AG04450 (cell line): ENCODE measurements around the gene EPHA3. TPM values are rescaled to one million over a fixed set of nuclear protein-coding genes. Genes with fewer than 3 reads are reported as not detected.
A peak's percentile ranks its signal among the peaks of the same experiment; 100 is the strongest.

ENCODE experiments used
- CTCF ChIA-PET: fragments of 300-600, 350-600 bp; formaldehyde crosslinking; extraction: SDS; loops from one replicate; lab custom pipeline; 2022; ENCODE audit warnings: antibody characterized with exemption, inconsistent platforms; lab: Charles Lee
- POLR2A ChIA-PET: fragments of 350-600 bp; formaldehyde crosslinking; extraction: SDS; loops from one replicate; lab custom pipeline; 2021; ENCODE audit warnings: antibody characterized with exemption, inconsistent platforms; lab: Yijun Ruan, JAX
- DNase-seq: peaks from one replicate; pipeline ENCODE4 v3.0.0-alpha.2; 2011; ENCODE audit warnings: low read depth, low spot score
- H3K27ac ChIP-seq: one replicate; pipeline ENCODE4 v1.5.1; 2012; ENCODE audit warnings: low read depth, low read length, control low read depth
- H3K27me3 ChIP-seq: one replicate; pipeline ENCODE4 v1.6.0; 2012; ENCODE audit warnings: low read length; ENCODE audit not compliant: control insufficient read depth, insufficient read depth
- H3K4me3 ChIP-seq: 2 replicates; pipeline ENCODE4 v1.5.1; 2011; ENCODE audit warnings: mild to moderate bottlenecking, low read depth, low read length, control low read depth
- H3K9me3 ChIP-seq: 2 replicates; pipeline ENCODE4 v1.5.1; 2012; ENCODE audit warnings: low read length; ENCODE audit not compliant: control insufficient read depth, insufficient read depth
- polyA plus RNA-seq: library from polyadenylated mRNA; depleted of rRNA; stranded (reverse); fragments of >200 nt; gene quantifications from 2 replicates; pipeline ENCODE4 v1.2.3, GENCODE V29; 2011
- TF ChIP-seq, protein P1 (sequence below): IDR thresholded peaks from 2 replicates; pipeline ENCODE4 v1.5.1; 2011; ENCODE audit warnings: low read depth, low read length, control low read depth, inconsistent platforms

The EPHA3 gene
- polyA plus RNA-seq, 1 experiment = 0.04 TPM

DNA sequence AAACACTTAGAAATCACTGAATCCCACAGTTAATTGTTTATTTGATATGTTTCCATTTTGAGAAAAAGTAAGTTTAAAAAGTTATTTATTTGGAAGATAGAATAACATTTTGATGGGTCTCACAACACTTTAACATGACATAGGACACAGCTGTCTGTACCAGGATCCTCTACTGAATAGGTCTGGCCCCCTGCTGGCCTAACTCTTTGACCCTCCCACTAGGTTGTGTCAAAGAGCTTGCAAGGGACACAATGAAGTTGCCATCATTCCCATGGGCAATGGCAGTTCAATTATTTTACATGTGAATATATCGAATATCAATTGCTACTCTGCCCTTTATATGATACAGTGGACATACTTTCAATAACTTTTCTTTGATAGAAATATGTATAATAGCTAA, 138.9 kb downstream of the EPHA3 start:
- DNase-seq = no peak
- Histone ChIP-seq H3K9me3 (no peaks in the 10 kb centered on the region), H3K27me3 (no peaks in the 10 kb centered on the region), H3K4me3 (no peak overlapping the region), H3K27ac (no peak overlapping the region)
- POLR2A ChIA-PET = no interaction called here
- TF ChIP-seq, protein P1, sequence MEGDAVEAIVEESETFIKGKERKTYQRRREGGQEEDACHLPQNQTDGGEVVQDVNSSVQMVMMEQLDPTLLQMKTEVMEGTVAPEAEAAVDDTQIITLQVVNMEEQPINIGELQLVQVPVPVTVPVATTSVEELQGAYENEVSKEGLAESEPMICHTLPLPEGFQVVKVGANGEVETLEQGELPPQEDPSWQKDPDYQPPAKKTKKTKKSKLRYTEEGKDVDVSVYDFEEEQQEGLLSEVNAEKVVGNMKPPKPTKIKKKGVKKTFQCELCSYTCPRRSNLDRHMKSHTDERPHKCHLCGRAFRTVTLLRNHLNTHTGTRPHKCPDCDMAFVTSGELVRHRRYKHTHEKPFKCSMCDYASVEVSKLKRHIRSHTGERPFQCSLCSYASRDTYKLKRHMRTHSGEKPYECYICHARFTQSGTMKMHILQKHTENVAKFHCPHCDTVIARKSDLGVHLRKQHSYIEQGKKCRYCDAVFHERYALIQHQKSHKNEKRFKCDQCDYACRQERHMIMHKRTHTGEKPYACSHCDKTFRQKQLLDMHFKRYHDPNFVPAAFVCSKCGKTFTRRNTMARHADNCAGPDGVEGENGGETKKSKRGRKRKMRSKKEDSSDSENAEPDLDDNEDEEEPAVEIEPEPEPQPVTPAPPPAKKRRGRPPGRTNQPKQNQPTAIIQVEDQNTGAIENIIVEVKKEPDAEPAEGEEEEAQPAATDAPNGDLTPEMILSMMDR = 0 out of 2 replicates have a peak, but pooled peaks have one; percentile 15
- CTCF ChIA-PET = no interaction called here

DNA sequence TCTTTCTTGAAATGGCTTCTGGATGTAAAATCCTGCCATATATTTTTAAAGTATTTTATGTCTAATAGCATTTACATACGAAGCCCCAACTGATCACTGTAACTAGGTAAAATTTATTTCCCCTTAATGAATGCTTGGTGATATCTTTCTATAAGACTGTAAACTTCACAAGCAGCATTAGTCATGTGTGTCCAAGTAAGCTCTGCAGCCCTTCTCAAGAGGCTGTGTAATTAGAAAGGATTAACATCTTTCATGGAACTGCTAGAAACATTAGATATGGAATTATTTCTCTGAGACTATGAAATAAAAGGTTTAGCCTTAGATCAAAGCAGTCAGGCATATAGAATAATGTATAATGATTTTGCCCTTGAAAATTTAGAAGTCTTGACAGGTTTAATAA, 143.3 kb downstream of the EPHA3 start:
- POLR2A ChIA-PET = no interaction called here
- no peak for DNase-seq
- no peaks in the 10 kb centered on the region for H3K9me3 ChIP-seq
- H3K27ac ChIP-seq = no peak overlapping the region
- H3K4me3 ChIP-seq = no peak overlapping the region
- CTCF ChIA-PET = no interaction called here
- no peaks in the 10 kb centered on the region for H3K27me3 ChIP-seq
- TF ChIP-seq, protein P1 = no peak

DNA sequence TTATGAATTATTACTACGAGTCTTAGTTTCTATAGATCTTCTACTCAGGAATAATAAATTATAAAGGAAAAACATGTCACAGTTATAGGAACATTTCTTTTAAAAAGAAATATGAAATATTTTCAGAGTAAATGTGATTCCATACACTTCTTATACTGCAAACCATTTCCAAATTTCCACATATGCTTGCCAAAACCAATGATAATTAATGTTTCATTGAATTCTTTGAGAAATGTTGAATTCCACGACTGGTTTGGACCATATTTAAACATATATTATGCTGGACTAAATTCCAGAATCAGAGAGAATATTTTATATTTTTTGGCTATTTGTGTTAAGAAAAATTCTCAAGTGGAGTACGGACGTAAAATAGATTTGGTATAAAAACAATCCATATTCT, 144.6 kb downstream of the EPHA3 start:
- no peak overlapping the region for H3K27ac ChIP-seq
- ChIA-PET POLR2A (no interaction called here), CTCF (no interaction called here)
- no peak overlapping the region for H3K4me3 ChIP-seq
- H3K9me3 ChIP-seq = no peaks in the 10 kb centered on the region
- H3K27me3 ChIP-seq = no peaks in the 10 kb centered on the region
- DNase-seq = no peak
- TF ChIP-seq, protein P1 = no peak

DNA sequence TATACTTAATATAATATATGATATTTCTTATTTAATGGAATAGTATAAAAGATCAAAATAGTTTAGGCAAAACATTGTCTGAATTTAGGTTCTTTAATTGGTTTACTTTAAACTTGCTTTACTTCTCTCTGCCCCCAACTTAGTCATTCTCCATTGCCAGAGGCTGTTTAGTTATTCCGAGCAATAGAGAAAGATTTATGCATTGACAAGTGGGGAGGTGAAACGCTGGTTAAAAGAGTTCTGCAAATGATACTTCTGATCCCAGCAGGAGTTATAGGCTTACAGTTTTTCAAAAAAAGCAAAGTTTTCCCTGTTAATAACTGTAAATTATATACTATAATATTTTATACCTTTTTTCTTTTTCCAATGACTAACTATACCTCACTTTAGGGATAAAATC, 145.4 kb downstream of the EPHA3 start:
- H3K27ac ChIP-seq = no peak overlapping the region
- CTCF ChIA-PET = no interaction called here

DNA sequence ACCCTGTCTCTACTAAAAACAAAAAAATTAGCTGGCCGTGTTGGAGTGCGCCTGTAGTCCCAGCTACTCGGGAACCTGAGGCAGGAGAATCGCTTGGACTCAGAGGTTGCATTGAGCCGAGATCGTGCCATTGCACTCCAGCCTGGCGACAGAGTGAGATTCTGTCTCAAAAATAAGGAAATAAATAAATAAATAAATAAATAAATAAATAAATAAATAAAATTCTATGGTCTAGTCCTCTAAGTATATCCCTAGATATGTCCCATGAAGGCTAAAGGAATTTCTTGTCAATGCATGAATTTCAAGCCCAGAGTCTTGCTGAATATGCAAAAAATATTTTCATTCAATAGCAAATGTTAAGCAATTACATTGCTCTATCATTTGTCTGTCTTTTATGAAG, 149.0 kb downstream of the EPHA3 start:
- TF ChIP-seq, protein P1 = no peak
- Histone ChIP-seq H3K27me3 (no peaks in the 10 kb centered on the region), H3K27ac (no peak overlapping the region), H3K4me3 (no peak overlapping the region), H3K9me3 (no peaks in the 10 kb centered on the region)
- CTCF ChIA-PET = no interaction called here
- POLR2A ChIA-PET = no interaction called here
- DNase-seq = no peak

More for the DNA sequence above, 145.4 kb downstream of the EPHA3 start:
- Histone ChIP-seq H3K27me3 (no peaks in the 10 kb centered on the region), H3K9me3 (no peaks in the 10 kb centered on the region), H3K4me3 (no peak overlapping the region)
- TF ChIP-seq, protein P1 = no peak
- POLR2A ChIA-PET = no interaction called here
- no peak for DNase-seq
